ENCODE measurements around the gene ANO4. TPM values are rescaled to one million over a fixed set of nuclear protein-coding genes. Genes with fewer than 3 reads are reported as not detected.

ANO4 gene
- total and polyA plus RNA-seq, 2 of the 8 experiments (the other 6 are each of a cell fraction or from before 2014, with no cell fraction given) = 1.1 to 3.4 TPM

- FAIRE-seq (no peak), DNase-seq (ENCODE audit: low read depth in 1 of 2, low spot score in 2 of 2) (no peak)
- no peak overlapping the region for H2BK12ac ChIP-seq (ENCODE audit: low read depth, low read length)
- no peak overlapping the region for H2BK15ac ChIP-seq (ENCODE audit: low read length)
- H3K9me3 ChIP-seq (ENCODE audit: insufficient read depth in 2 of 2, low read depth in 1 of 2, low read length in 1 of 2) = no peaks in the 10 kb centered on the region
- no peak overlapping the region for H2AFZ ChIP-seq (ENCODE audit: low read length)
- no peaks in the 10 kb centered on the region for H3K23me2 ChIP-seq (ENCODE audit: low read depth, low read length)
- no peaks in the 10 kb centered on the region for H3K27me3 ChIP-seq (replicated peaks in 1 of 4; ENCODE audit: control insufficient read depth in 3 of 4, extremely low read depth in 1 of 4, insufficient read depth in 3 of 4, low read length in 3 of 4)
- H2BK5ac ChIP-seq (ENCODE audit: low read depth, low read length) = no peak overlapping the region
- H3K4me3 ChIP-seq (ENCODE audit: extremely low read depth in 1 of 4, insufficient read depth in 2 of 4, low read depth in 3 of 4, low read length in 4 of 4) = no peak overlapping the region
- H3K4me2 ChIP-seq (ENCODE audit: insufficient read depth in 1 of 2, low read depth in 2 of 2, low read length in 2 of 2) = no peak overlapping the region
- no peak overlapping the region for H3K9ac ChIP-seq (replicated peaks in 1 of 4; ENCODE audit: extremely low read depth in 1 of 4, low read depth in 3 of 4, low read length in 3 of 4)
- no peaks in the 10 kb centered on the region for H3K79me2 ChIP-seq (ENCODE audit: control insufficient read depth in 1 of 2, insufficient read depth in 2 of 2, low read length in 2 of 2)
- no peaks in the 10 kb centered on the region for H4K20me1 ChIP-seq (replicated peaks in 1 of 2; ENCODE audit: control insufficient read depth in 1 of 2, insufficient read depth in 2 of 2, low read length in 2 of 2)
- no peak overlapping the region for H4K5ac ChIP-seq (ENCODE audit: insufficient read length, low read depth, low read length)
- 86% methylated on average over 6 of the region's 6 CpGs; no CpG with 5 or more reads in 1 of the 2 experiments for WGBS, 2 experiments (ENCODE audit: extremely low coverage in 1 of 2, insufficient coverage in 1 of 2, insufficient read length in 1 of 2, insufficient replicate concordance in 2 of 2, low coverage in 1 of 2, low lambda C conversion rate in 2 of 2, missing lambda C conversion rate in 1 of 2)
- no peaks in the 10 kb centered on the region for H3K79me1 ChIP-seq (ENCODE audit: low read depth, low read length)
- no peak overlapping the region for H3K56ac ChIP-seq (replicated peaks; ENCODE audit: insufficient read length, low read depth, low read length)
- ChIA-PET POLR2A (ENCODE audit: partially characterized antibody) (no interaction called here), CTCF (ENCODE audit: partially characterized antibody) (interaction anchor here (0.6 kb wide), 1 partner anchor 84 kb away, joined by 3 read pairs; no protein-coding TSS in a partner anchor)
- H2BK20ac ChIP-seq (ENCODE audit: low read length) = no peak overlapping the region
- H2BK120ac ChIP-seq (replicated peaks; ENCODE audit: low read depth, low read length) = no peak overlapping the region
- no peaks in the 10 kb centered on the region for H3K36me3 ChIP-seq (ENCODE audit: control insufficient read depth in 2 of 4, insufficient read depth in 4 of 4, low read length in 3 of 4)
- H3K4me1 ChIP-seq (replicated peaks in 1 of 4; ENCODE audit: control insufficient read depth in 3 of 4, insufficient read depth in 4 of 4, low read length in 3 of 4) = no peaks in the 10 kb centered on the region; a peak in 1 of 7 replicates
- H3K14ac ChIP-seq (ENCODE audit: insufficient read length) = no peak overlapping the region
- no peak overlapping the region for H4K91ac ChIP-seq (replicated peaks; ENCODE audit: insufficient read length, low read length)
- H2AK5ac ChIP-seq (ENCODE audit: low read depth, low read length) = no peak overlapping the region
- H3K27ac ChIP-seq (ENCODE audit: low read depth, low read length) = no peak overlapping the region
- H3K4ac ChIP-seq (replicated peaks; ENCODE audit: insufficient read length, low read depth, low read length) = no peak overlapping the region
- TF ChIP-seq SAP30 (IDR thresholded peaks at IDR 0.05; ENCODE audit: insufficient read depth, insufficient replicate concordance, low read length) (no peak), YY1 (IDR thresholded peaks at IDR 0.05; ENCODE audit: low read depth, low read length) (no peak)
- H4K8ac ChIP-seq (ENCODE audit: extremely low read depth, insufficient read depth, low read length) = no peak overlapping the region
- no peak overlapping the region for H3K18ac ChIP-seq (ENCODE audit: extremely low read depth, low read length)
- no peak overlapping the region for H3K23ac ChIP-seq (ENCODE audit: insufficient read length)
Observed at GRCh38 chr12:101078536-101079285, 284.1 kb downstream of the ANO4 start.
